CD4-positive, CD25-positive, alpha-beta regulatory T cell (primary cell): ENCODE data around the gene LRCOL1. TPM values are rescaled to one million over a fixed set of nuclear protein-coding genes. Genes with fewer than 3 reads are reported as not detected.

Experiments used
- ATAC-seq, 2 donors: fragments of 150-1000 bp; cut with Tn5 transposase; one replicate each; pipeline ENCODE4 v1.10.0; 2021; ENCODE audit warnings: low read depth in 2 of 2, moderate number of reproducible peaks in 2 of 2, moderate library complexity in 1 of 2
- DNase-seq, 3 donors: peaks; one replicate each; pipeline versions ENCODE4 v3.0.0 to v3.0.0-alpha.2; 2012 to 2022; ENCODE audit warnings: mixed read lengths in 1 of 3
- H3K27ac ChIP-seq: one replicate; pipeline ENCODE4 v1.7.0; 2013; ENCODE audit warnings: mild to moderate bottlenecking, low read length; ENCODE audit not compliant: insufficient read depth, poor library complexity, severe bottlenecking
- H3K27me3 ChIP-seq: one replicate; pipeline ENCODE4 v1.7.0; 2013; ENCODE audit warnings: low read length; ENCODE audit not compliant: control insufficient read depth, insufficient read depth
- H3K36me3 ChIP-seq: one replicate; pipeline ENCODE4 v1.7.0; 2013; ENCODE audit warnings: mild to moderate bottlenecking, low read length, moderate library complexity; ENCODE audit not compliant: control insufficient read depth, insufficient read depth
- H3K4me1 ChIP-seq: 2 replicates; pipeline ENCODE4 v1.7.0; 2013; ENCODE audit warnings: mild to moderate bottlenecking, low read length; ENCODE audit not compliant: insufficient read depth, control insufficient read depth, poor library complexity, severe bottlenecking
- H3K4me3 ChIP-seq: one replicate; pipeline ENCODE4 v1.7.0; 2013; ENCODE audit warnings: low read depth, mild to moderate bottlenecking, low read length, moderate library complexity
- H3K9me3 ChIP-seq, 2 experiments: 1 replicate in 1 of 2; 2 replicates in 1 of 2; pipeline ENCODE4 v1.7.0; 2013; ENCODE audit warnings: low read length in 2 of 2, mild to moderate bottlenecking in 1 of 2, moderate library complexity in 1 of 2; ENCODE audit not compliant: control insufficient read depth in 2 of 2
- H3K27ac Mint-ChIP-seq, 3 donors: one replicate each; pipeline ENCODE4 v1.8.0; 2020 to 2022; ENCODE audit warnings: mild to moderate bottlenecking in 3 of 3, mixed read lengths in 3 of 3, moderate library complexity in 2 of 3
- H3K27me3 Mint-ChIP-seq: one replicate; pipeline ENCODE4 v1.8.0; 2022; ENCODE audit warnings: mild to moderate bottlenecking, mixed read lengths
- H3K36me3 Mint-ChIP-seq: one replicate; pipeline ENCODE4 v1.8.0; 2020; ENCODE audit warnings: mixed read lengths
- H3K4me1 Mint-ChIP-seq, 4 donors: one replicate each; pipeline ENCODE4 v1.8.0; 2020 to 2022; ENCODE audit warnings: mixed read lengths in 4 of 4, mild to moderate bottlenecking in 1 of 4
- H3K4me3 Mint-ChIP-seq, 4 donors: one replicate each; pipeline ENCODE4 v1.8.0; 2020 to 2022; ENCODE audit warnings: mild to moderate bottlenecking in 4 of 4, mixed read lengths in 4 of 4, moderate library complexity in 3 of 4
- H3K9me3 Mint-ChIP-seq, 7 donors: one replicate each; pipeline ENCODE4 v1.8.0; 2020 to 2022; ENCODE audit warnings: mixed read lengths in 7 of 7, mild to moderate bottlenecking in 3 of 7, moderate library complexity in 2 of 7
- polyA plus RNA-seq, 4 donors: library from polyadenylated mRNA; unstranded; fragments of 300-500 nt; fragmentation: Illumina TruSeq; gene quantifications; one replicate each; pipeline ENCODE4 v1.2.3, GENCODE V29; 2021
- total RNA-seq: library from RNA; stranded (reverse); gene quantifications from one replicate; pipeline ENCODE4 v1.2.3, GENCODE V29; 2022

The LRCOL1 gene
- total and polyA plus RNA-seq, 5 donors from 2014 or later: not detected

DNA sequence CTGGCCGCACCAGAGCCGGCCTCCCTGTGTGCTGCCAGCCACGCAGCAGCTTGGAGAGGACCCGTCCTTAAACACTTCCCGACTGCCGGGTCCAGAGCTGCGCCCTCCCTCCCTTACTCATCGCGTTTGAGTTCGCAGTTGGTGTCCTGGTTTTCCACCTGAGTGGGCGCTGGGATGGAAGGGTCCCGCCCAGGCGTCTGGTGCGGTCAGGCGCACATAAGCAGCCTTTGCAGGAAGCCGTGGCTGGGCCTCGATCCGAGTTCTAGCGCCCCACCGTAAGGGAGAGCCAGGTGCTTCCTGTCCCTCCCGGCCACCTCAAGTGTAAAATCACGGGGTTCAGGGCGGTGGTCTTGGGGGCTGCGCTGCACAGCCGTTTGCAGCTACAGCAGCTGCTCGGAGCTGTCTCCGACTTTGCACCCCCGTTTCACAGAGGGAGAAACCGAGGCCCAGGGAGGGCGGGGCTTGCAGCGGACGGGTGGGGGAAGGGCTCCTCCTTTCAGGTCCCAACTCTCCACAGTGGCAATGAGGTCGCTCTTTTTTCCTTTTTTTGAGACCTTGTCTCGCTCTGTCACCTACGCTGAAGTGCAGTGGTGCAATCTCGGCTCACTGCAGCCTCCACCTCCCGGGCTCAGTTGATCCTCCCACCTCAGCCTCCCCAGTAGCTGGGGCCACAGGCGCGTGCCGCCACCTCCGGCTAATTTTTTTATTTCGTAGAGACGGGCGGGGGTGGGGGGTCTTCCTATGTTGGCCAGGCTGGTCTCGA is 51.3 kb downstream of the LRCOL1 start:
- Mint-ChIP-seq H3K36me3 (peaks cover 3% of the 10 kb centered on the region), H3K27me3 (peaks cover 13% of the 10 kb centered on the region), H3K27ac (no peak overlapping the region), H3K9me3 (peaks cover 0 to 2% (median 0%) of the 10 kb centered on the region in 7 donors), H3K4me3 (peak overlapping the region; percentile 44 to 81 (median 76)), H3K4me1 (peaks cover 0 to 29% (median 7%) of the 10 kb centered on the region in 4 donors)
- DNase-seq: peak in 2 of 3 donors; percentile 9 to 40
- Histone ChIP-seq H3K4me3 (no peak overlapping the region), H3K9me3 (no peaks in the 10 kb centered on the region), H3K4me1 (peaks cover 28% of the 10 kb centered on the region), H3K27me3 (no peaks in the 10 kb centered on the region), H3K36me3 (no peaks in the 10 kb centered on the region), H3K27ac (no peak overlapping the region)
- no peak for ATAC-seq

DNA sequence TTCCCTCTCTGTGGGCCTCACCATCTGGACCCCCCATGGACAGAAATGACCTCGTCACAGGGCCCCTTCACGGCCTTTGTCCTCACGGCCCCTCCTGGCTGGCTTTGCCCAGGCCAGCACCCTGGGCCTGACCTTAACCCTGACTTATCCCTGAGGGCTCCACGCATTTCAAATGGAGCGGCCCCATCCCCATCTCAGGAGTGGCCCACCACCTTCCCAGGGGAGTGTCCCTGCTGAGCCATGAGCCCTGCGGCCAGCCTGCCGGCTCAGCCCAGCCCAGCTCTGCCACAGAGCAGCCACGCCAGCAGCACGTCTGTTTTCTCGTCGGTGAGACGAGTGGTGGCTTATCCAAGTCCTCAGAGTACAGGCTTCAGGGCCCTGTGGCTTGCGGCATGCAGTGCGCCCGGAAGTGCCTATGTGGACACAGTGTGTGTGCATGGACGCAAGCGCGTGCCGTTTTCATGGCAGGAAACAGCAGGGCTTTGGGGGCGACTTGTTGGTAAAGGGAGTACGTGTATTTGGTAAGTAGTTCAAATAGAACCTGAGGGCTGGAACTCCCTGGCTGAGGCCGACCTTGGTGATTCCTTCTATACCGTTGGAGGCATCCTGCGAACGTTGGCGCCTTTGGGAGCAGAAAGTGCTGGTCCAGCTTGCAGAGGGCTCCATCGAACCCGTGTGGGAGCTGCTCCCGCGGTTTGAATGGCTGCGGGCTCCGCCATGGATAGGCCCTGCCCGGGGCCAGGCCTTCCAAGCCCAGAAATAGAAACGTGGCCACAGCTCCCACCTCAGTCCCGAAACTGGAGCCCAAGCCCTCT is 52.1 kb downstream of the LRCOL1 start:
- no peak for ATAC-seq
- Mint-ChIP-seq H3K27me3 (peaks cover 13% of the 10 kb centered on the region), H3K4me1 (peaks cover 0 to 29% (median 6%) of the 10 kb centered on the region in 4 donors), H3K36me3 (peaks cover under 1% of the 10 kb centered on the region), H3K27ac (no peak overlapping the region), H3K4me3 (peak overlapping the region; percentile 38 to 80 (median 52)), H3K9me3 (peaks cover 0 to 2% (median 0%) of the 10 kb centered on the region in 7 donors)
- DNase-seq: peak in 1 of 3 donors; percentile 22
- peaks cover 28% of the 10 kb centered on the region for H3K4me1 ChIP-seq
- no peaks in the 10 kb centered on the region for H3K36me3 ChIP-seq
- no peak overlapping the region for H3K4me3 ChIP-seq
- no peaks in the 10 kb centered on the region for H3K9me3 ChIP-seq
- H3K27me3 ChIP-seq: no peaks in the 10 kb centered on the region
- no peak overlapping the region for H3K27ac ChIP-seq

GRCh38 chr12:132557291-132558015 is 52.9 kb downstream of the LRCOL1 start:
- no peaks in the 10 kb centered on the region for H3K27me3 ChIP-seq
- Mint-ChIP-seq H3K27me3 (peaks cover 13% of the 10 kb centered on the region), H3K4me3 (peak overlapping the region in 1 of 4 donors; percentile 25), H3K36me3 (no peaks in the 10 kb centered on the region), H3K4me1 (peaks cover 0 to 26% (median 6%) of the 10 kb centered on the region in 4 donors), H3K9me3 (peaks cover 0 to 2% (median 0%) of the 10 kb centered on the region in 7 donors), H3K27ac (peak overlapping the region in 1 of 3 donors; percentile 52)
- no peak overlapping the region for H3K27ac ChIP-seq
- ATAC-seq (no peak), DNase-seq (no peak)
- H3K4me1 ChIP-seq: peaks cover 28% of the 10 kb centered on the region
- H3K36me3 ChIP-seq: no peaks in the 10 kb centered on the region
- H3K9me3 ChIP-seq: no peaks in the 10 kb centered on the region
- H3K4me3 ChIP-seq: no peak overlapping the region

GRCh38 chr12:132556801-132557200 is 53.6 kb downstream of the LRCOL1 start:
- Histone ChIP-seq H3K36me3 (no peaks in the 10 kb centered on the region), H3K4me3 (no peak overlapping the region), H3K9me3 (no peaks in the 10 kb centered on the region), H3K27ac (no peak overlapping the region), H3K27me3 (no peaks in the 10 kb centered on the region), H3K4me1 (peaks cover 28% of the 10 kb centered on the region)
- ATAC-seq (no peak), DNase-seq (no peak)
- peak overlapping the region in 1 of 4 donors; percentile 25 for H3K4me3 Mint-ChIP-seq
- H3K9me3 Mint-ChIP-seq: peaks cover 0 to 2% (median 0%) of the 10 kb centered on the region in 7 donors
- peaks cover 0 to 24% (median 6%) of the 10 kb centered on the region in 4 donors for H3K4me1 Mint-ChIP-seq
- H3K36me3 Mint-ChIP-seq: no peaks in the 10 kb centered on the region
- peaks cover 13% of the 10 kb centered on the region for H3K27me3 Mint-ChIP-seq
- H3K27ac Mint-ChIP-seq: no peak overlapping the region

GRCh38 chr12:132556216-132556615 is 54.2 kb downstream of the LRCOL1 start:
- DNase-seq (no peak), ATAC-seq (no peak)
- Mint-ChIP-seq H3K4me3 (no peak overlapping the region), H3K27ac (no peak overlapping the region), H3K9me3 (peaks cover 0 to 2% (median 0%) of the 10 kb centered on the region in 7 donors), H3K36me3 (no peaks in the 10 kb centered on the region), H3K27me3 (peaks cover 13% of the 10 kb centered on the region), H3K4me1 (peaks cover 0 to 22% (median 6%) of the 10 kb centered on the region in 4 donors)
- Histone ChIP-seq H3K36me3 (no peaks in the 10 kb centered on the region), H3K27me3 (no peaks in the 10 kb centered on the region), H3K4me3 (no peak overlapping the region), H3K4me1 (peaks cover 26% of the 10 kb centered on the region), H3K9me3 (no peaks in the 10 kb centered on the region), H3K27ac (no peak overlapping the region)

GRCh38 chr12:132555686-132556085 is 54.7 kb downstream of the LRCOL1 start:
- no peak overlapping the region for H3K4me3 ChIP-seq
- peaks cover 0 to 19% (median 6%) of the 10 kb centered on the region in 4 donors for H3K4me1 Mint-ChIP-seq
- H3K36me3 ChIP-seq: no peaks in the 10 kb centered on the region
- H3K27ac ChIP-seq: no peak overlapping the region
- peaks cover 21% of the 10 kb centered on the region for H3K4me1 ChIP-seq
- H3K36me3 Mint-ChIP-seq: no peaks in the 10 kb centered on the region
- no peaks in the 10 kb centered on the region for H3K9me3 ChIP-seq
- no peak overlapping the region for H3K4me3 Mint-ChIP-seq
- H3K27ac Mint-ChIP-seq: peak overlapping the region in 1 of 3 donors; percentile 66
- peaks cover 0 to 2% (median 0%) of the 10 kb centered on the region in 7 donors for H3K9me3 Mint-ChIP-seq
- H3K27me3 Mint-ChIP-seq: peaks cover 13% of the 10 kb centered on the region
- H3K27me3 ChIP-seq: no peaks in the 10 kb centered on the region
- DNase-seq (no peak), ATAC-seq (no peak)

DNA sequence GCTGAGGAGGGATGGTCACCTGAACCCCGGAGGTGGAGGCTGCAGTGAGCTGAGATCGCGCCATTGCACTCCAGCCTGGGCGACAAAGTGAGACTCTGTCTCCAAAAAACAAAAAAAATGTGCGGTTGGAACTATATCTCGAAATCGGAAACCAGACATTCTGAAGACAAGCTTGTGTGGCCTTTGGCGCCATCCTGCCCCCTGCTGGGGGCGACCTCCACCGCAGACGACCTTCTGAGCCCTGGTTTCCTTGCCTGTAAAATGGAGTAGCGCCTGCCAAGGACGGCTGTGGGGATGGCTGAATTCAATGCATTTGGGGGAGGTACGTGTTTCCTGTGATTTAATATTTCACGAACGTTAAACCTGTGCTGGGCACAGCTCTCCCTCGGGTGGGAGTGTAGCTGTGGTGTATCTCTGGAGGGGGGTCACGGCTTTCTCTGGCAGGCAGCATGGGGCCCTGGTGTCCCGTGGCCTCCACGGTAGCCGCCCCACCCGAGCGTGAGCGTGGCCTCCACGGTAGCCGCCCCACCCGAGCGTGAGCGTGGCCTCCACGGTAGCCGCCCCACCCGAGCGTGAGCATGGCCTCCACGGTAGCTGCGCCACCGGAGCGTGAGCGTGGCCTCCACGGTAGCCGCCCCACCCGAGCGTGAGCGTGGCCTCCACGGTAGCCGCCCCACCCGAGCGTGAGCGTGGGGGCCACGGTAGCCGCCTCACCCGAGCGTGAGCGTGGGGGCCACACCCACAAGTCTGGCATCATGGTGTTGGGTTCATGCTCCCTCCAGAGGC is 55.3 kb downstream of the LRCOL1 start:
- no peak overlapping the region for H3K27ac ChIP-seq
- H3K4me3 Mint-ChIP-seq: no peak overlapping the region
- no peaks in the 10 kb centered on the region for H3K27me3 ChIP-seq
- no peaks in the 10 kb centered on the region for H3K36me3 ChIP-seq
- peaks cover 0 to 17% (median 6%) of the 10 kb centered on the region in 4 donors for H3K4me1 Mint-ChIP-seq
- H3K27ac Mint-ChIP-seq: no peak overlapping the region
- no peaks in the 10 kb centered on the region for H3K36me3 Mint-ChIP-seq
- no peak overlapping the region for H3K4me3 ChIP-seq
- DNase-seq (peak in 2 of 3 donors; percentile 33 to 36), ATAC-seq (no peak)
- H3K9me3 Mint-ChIP-seq: peaks cover 0 to 2% (median 0%) of the 10 kb centered on the region in 7 donors
- H3K9me3 ChIP-seq: no peaks in the 10 kb centered on the region
- peaks cover 14% of the 10 kb centered on the region for H3K4me1 ChIP-seq
- peaks cover 13% of the 10 kb centered on the region for H3K27me3 Mint-ChIP-seq
